GM13976 (cell line): ENCODE results near the gene GRK1.

ENCODE experiments used
- DNase-seq: peaks from one replicate; pipeline ENCODE4 v3.0.0; 2012; ENCODE audit warnings: low spot score
- in situ Hi-C: fragments of 300-500 bp; cut with MboI; formaldehyde crosslinking; loops from one replicate; pipeline ENCODE4 v1.12.0; 2022; ENCODE audit warnings: low sequenced_read_pairs, mixed read lengths, inconsistent platforms; ENCODE audit not compliant: unreplicated experiment
- TF ChIP-seq, protein P1 (sequence below): IDR thresholded peaks from 2 replicates; pipeline ENCODE4 v1.5.1; 2012; ENCODE audit warnings: borderline replicate concordance, mild to moderate bottlenecking; ENCODE audit not compliant: insufficient read depth; ENCODE audit errors: extremely low read depth, missing control alignments, control extremely low read depth

The GRK1 gene

DNA sequence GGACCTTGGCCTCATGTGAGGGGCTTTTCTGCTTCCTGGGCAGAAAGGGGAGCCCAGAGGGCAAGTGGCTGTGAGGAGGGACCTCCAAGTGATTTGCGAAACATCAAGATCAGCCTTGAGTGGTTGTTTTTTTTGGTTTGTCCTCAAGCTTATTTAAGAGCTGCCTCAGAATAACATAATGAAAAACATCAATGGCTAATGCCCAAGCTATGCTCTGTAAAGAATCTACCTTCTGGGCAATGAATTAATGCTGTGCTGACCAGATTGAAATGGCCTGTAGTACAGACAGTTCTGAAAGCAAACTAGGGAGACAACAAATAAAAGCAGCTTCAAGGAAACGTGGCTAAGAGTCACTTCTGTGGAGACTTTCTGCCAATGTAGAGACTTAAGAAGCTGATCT lies 100.3 kb downstream of the GRK1 start:
- in situ Hi-C loops, result no loop called here
- TF ChIP-seq, protein P1, sequence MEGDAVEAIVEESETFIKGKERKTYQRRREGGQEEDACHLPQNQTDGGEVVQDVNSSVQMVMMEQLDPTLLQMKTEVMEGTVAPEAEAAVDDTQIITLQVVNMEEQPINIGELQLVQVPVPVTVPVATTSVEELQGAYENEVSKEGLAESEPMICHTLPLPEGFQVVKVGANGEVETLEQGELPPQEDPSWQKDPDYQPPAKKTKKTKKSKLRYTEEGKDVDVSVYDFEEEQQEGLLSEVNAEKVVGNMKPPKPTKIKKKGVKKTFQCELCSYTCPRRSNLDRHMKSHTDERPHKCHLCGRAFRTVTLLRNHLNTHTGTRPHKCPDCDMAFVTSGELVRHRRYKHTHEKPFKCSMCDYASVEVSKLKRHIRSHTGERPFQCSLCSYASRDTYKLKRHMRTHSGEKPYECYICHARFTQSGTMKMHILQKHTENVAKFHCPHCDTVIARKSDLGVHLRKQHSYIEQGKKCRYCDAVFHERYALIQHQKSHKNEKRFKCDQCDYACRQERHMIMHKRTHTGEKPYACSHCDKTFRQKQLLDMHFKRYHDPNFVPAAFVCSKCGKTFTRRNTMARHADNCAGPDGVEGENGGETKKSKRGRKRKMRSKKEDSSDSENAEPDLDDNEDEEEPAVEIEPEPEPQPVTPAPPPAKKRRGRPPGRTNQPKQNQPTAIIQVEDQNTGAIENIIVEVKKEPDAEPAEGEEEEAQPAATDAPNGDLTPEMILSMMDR, result no peak
- no peak for DNase-seq

DNA sequence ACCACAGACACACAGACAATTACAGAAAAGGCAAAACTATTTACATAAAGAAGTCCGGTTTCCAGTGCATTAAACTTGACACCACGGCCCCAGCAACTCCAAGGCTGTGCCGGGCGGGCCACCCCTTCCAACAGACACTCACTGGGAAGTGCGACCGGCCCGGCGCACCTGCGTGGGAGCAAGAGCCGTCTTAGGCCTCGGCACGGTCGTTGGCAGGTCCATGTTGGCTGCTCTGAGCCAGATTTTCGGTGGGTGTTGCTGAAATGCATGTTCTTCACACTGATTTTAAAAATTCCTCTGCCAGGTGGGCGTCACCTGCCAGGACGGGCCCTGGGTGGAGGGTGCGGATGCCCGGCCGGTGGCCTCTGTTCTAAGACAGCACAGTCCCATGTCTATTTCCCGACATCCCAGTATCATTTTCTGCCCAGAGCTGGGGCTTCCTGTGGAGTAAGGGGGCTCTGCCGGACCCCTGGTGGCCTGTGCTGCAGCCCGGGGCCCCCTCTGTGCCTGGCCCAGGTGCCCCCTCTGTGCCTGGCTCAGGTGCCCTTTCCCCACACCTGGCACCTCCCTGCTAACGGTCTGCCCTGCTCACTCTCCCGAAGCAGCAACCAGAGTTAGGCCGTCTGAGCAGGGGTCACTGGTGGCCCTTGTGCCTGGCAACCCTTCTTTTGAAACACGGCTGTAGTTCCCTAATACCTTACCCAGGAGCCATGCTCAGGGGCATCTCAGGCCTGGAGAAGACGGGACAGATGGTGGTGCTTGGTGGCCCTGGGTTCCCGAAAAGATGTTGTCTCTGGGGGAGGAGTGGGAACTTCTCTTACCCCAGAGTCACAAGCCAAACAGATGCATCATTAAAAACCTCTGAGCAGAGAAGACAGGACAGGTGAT lies 101.2 kb downstream of the GRK1 start:
- no peak for DNase-seq
- in situ Hi-C loops, result no loop called here
- TF ChIP-seq, protein P1, result no peak

DNA sequence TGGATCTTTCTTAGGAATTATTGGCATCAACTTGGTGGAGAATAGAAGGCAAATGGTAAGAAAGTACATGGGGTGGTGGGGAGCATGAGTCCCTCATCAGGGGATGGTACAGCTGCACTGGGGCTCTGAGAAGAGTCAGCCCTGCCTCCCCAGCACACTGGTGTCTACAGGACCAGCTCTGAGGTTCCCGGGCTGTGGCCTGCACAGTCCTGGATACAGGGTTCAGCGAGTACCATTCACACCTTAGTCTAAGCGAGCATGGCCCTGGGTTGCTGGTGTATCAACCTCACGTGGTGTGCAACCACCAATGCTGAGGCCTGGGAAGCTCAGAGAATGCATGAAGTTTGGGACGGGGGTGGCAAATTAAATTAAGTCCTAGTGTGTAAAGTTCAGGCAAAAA lies 102.1 kb downstream of the GRK1 start:
- TF ChIP-seq, protein P1, result no peak
- in situ Hi-C loops, result no loop called here
- no peak for DNase-seq

GRCh38 chr13:113769881-113770280 lies 102.9 kb downstream of the GRK1 start:
- in situ Hi-C loops, result no loop called here
- DNase-seq, result no peak

GRCh38 chr13:113770441-113770840 lies 103.4 kb downstream of the GRK1 start:
- in situ Hi-C loops, result no loop called here
- TF ChIP-seq, protein P1, result no peak
- DNase-seq, result no peak

More at GRCh38 chr13:113769881-113770280, 102.9 kb downstream of the GRK1 start:
- TF ChIP-seq, protein P1, result no peak

DNA sequence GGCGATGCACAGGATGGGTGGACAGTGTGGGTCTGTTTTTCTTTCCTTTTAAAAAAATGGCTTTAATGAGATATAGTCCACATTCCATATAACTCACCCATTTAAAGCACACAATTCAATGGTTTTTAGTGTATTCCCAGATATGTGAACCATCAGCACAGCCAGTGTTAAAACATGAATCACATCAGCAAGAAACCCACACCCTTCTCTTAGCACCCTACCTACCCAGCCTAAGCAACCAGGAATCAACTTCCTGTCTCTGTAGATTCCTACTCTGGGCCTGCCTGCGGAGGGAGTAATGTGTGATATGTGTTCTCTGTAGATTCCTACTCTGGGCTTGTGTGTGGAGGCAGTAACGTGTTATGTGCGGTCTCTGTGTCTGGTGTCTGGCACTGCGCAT lies 103.9 kb downstream of the GRK1 start:
- in situ Hi-C loops, result no loop called here
- DNase-seq, result no peak

More for the DNA sequence above, 103.9 kb downstream of the GRK1 start:
- TF ChIP-seq, protein P1, result no peak
